Measurements from ENCODE around the gene TNFSF13B.
A peak's percentile ranks its signal among the peaks of the same experiment; 100 is the strongest.
"Not testable (repeated sequence)": the region's sequence is repeated elsewhere in the genome, so short reads cannot be mapped to it uniquely, and the experiment has no call there.

TNFSF13B gene

GRCh38 chr13:108283110-108283509 lies 13.6 kb downstream of the TNFSF13B start:
- no peak for DNase-seq

GRCh38 chr13:108288741-108289140 lies 19.2 kb downstream of the TNFSF13B start:
- no peak for DNase-seq

- DNase-seq = no peak
These were observed 20.3 kb downstream of the TNFSF13B start for GRCh38 chr13:108289819-108290218.

GRCh38 chr13:108297114-108297513 lies 27.6 kb downstream of the TNFSF13B start:
- DNase-seq = no peak

- no peak for DNase-seq
These were observed 32.8 kb downstream of the TNFSF13B start for GRCh38 chr13:108302279-108302678.

- no peak for DNase-seq
These were observed 34.9 kb downstream of the TNFSF13B start for GRCh38 chr13:108304170-108305016.

GRCh38 chr13:108305655-108306054 lies 36.1 kb downstream of the TNFSF13B start:
- no peak for DNase-seq

GRCh38 chr13:108306860-108307259 lies 37.3 kb downstream of the TNFSF13B start:
- DNase-seq = no peak

- DNase-seq = not testable (repeated sequence)
These were observed 42.1 kb downstream of the TNFSF13B start for GRCh38 chr13:108311596-108311995.

- no peak for DNase-seq
These were observed 43.9 kb downstream of the TNFSF13B start for GRCh38 chr13:108313382-108313781.

- DNase-seq = no peak
These were observed 45.8 kb downstream of the TNFSF13B start for GRCh38 chr13:108315273-108315672.

GRCh38 chr13:108315991-108316390 lies 46.5 kb downstream of the TNFSF13B start:
- no peak for DNase-seq

- DNase-seq = no peak
These were observed 46.9 kb downstream of the TNFSF13B start for GRCh38 chr13:108316413-108316812.

- no peak for DNase-seq
These were observed 52.8 kb downstream of the TNFSF13B start for GRCh38 chr13:108322206-108322824.

GRCh38 chr13:108323031-108323430 lies 53.5 kb downstream of the TNFSF13B start:
- DNase-seq = no peak

GRCh38 chr13:108325863-108326262 lies 56.3 kb downstream of the TNFSF13B start:
- DNase-seq = no peak

GRCh38 chr13:108326309-108326708 lies 56.8 kb downstream of the TNFSF13B start:
- no peak for DNase-seq

- no peak for DNase-seq
These were observed 59.3 kb downstream of the TNFSF13B start for GRCh38 chr13:108328848-108329247.

- DNase-seq = no peak
These were observed 63.3 kb downstream of the TNFSF13B start for GRCh38 chr13:108332791-108333190.

- DNase-seq = no peak
These were observed 73.1 kb downstream of the TNFSF13B start for GRCh38 chr13:108342369-108343289.

GRCh38 chr13:108345016-108345415 lies 75.5 kb downstream of the TNFSF13B start:
- DNase-seq = no peak

- DNase-seq = peak; percentile 20
These were observed 76.9 kb downstream of the TNFSF13B start for GRCh38 chr13:108346376-108346775.

- DNase-seq = no peak
These were observed 79.8 kb downstream of the TNFSF13B start for GRCh38 chr13:108349269-108349668.

Measured in activated CD4-positive, alpha-beta T cell treated with anti-CD3 and anti-CD28 coated beads, Interleukin-2, amount 50 U/mL, for 1 hour (primary cell).